ENCODE data around the gene MARCKSL1. TPM values are rescaled to one million over a fixed set of nuclear protein-coding genes. Genes with fewer than 3 reads are reported as not detected.

Gene MARCKSL1
- total RNA-seq (10 to 100 TPM; 22.2 to 70.2 (median 41.7) TPM), polyA plus RNA-seq (100 to 1,000 TPM; 175 to 222 TPM), total RNA-seq (110 reads per million, percentile 86 among the genes with 10 or more reads in this experiment)

DNA sequence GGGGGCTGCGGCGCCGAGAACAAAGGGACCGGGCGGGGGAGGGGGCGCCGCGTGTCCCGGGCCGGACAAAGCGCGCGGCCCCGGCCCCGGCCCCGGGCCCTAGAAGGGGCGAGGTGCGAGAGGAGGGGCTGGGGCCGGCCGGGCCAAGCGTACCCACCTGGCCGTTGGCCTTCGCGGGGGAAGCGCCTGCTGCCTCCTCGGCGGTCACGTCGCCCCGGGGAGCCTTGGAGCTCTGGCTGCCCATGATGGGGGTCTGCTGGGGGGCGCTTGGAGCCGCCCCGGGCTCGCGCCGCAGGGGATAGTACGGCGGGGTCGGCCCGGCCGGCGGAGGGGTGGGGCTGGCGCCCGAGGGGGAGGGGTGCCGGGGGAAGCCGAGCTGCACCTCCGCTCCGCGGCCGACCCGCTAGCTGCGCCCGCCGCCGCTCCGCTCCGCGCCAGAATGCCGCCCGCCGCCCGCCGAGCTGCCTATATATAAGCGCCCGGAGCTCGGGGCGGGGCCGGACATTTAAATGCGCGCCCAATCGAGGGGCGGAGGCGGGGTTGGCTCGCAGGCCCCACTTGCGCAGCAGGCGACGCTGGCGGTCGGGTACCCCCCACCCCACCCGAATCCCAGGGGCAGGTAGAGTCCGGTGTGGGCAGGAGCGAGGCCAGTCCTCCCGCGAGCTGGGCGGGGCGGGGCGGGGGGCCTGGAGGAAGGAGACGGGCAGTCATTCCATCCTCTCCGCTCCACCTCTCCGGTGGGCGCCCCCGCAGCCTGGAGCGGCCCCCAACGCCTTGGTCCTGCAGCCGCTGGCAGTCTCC, at the start of gene MARCKSL1:
TSS of gene MARCKSL1 (minus strand) at position 444 of the 801 bp plus-strand sequence. CDS start at position 244, 200 bp downstream.
- Mint-ChIP-seq H3K36me3 (peaks cover 1 to 15% (median 6%) of the 10 kb centered on the region in 5 donors), H3K4me1 (peaks cover 38 to 52% (median 43%) of the 10 kb centered on the region in 7 donors), H3K4me3 (peak within 1 kb of the TSS; percentile 82 to 93 (median 90)), H3K27ac (peak within 1 kb of the TSS; percentile 74 to 95 (median 89)), H3K27me3 (peaks cover 0 to 1% (median 0%) of the 10 kb centered on the region in 5 donors), H3K9me3 (no peaks in the 10 kb centered on the region)
- peak; percentile 81 to 90 (median 87) for DNase-seq
- Histone ChIP-seq H3K9me3 (ENCODE audit: control insufficient read depth in 2 of 3, low read length in 3 of 3) (no peaks in the 10 kb centered on the region), H3K4me3 (ENCODE audit: low read length) (peak within 1 kb of the TSS; percentile 60), H3K36me3 (ENCODE audit: control insufficient read depth in 2 of 3, insufficient read depth in 3 of 3, low read length in 3 of 3) (peaks cover 6 to 19% (median 6%) of the 10 kb centered on the region in 3 experiments), H3K4me1 (ENCODE audit: control insufficient read depth in 2 of 2, insufficient read depth in 2 of 2, low read length in 2 of 2) (peaks cover 20 to 33% of the 10 kb centered on the region in 2 donors), H3K27me3 (ENCODE audit: control insufficient read depth in 2 of 2, insufficient read depth in 2 of 2, low read length in 2 of 2) (no peaks in the 10 kb centered on the region), H3K27ac (ENCODE audit: low read depth, low read length) (peak within 1 kb of the TSS; percentile 70)
- ATAC-seq = peak; percentile 64
- ChIA-PET CTCF (interaction anchor here (0.7 to 3.0 kb wide), 10 partner anchors 9 to 127 kb away, joined by 3 to 14 read pairs (median 4); partner anchors contain the start of genes BSDC1 and DCDC2B), POLR2A (interaction anchor here (0.6 to 6.3 kb wide), 44 partner anchors 8 to 228 kb away, joined by 3 to 64 read pairs (median 6); partner anchors contain the start of genes BSDC1, CCDC28B, HDAC1 and IQCC)
- intact Hi-C loops (cut with micrococcal nuclease) = loop anchor here (1.0 to 5.0 kb wide), 16 partner anchors 14 to 689 kb away; partner anchors contain the start of genes BSDC1 (in 2 of the 2), HDAC1 (in 2 of the 2), EIF3I (in 1 of the 2) and TMEM234 (in 1 of the 2)

- H3K4me1 ChIP-seq (ENCODE audit: control insufficient read depth in 2 of 2, insufficient read depth in 2 of 2, low read length in 2 of 2) = no peaks in the 10 kb centered on the region
- Mint-ChIP-seq H3K27ac (peak overlapping the region in 2 of 9 donors; percentile 72 to 76), H3K27me3 (no peaks in the 10 kb centered on the region), H3K36me3 (peaks cover 10 to 63% (median 28%) of the 10 kb centered on the region in 5 donors), H3K4me1 (peaks cover 0 to 8% (median 0%) of the 10 kb centered on the region in 7 donors), H3K4me3 (no peak overlapping the region), H3K9me3 (no peaks in the 10 kb centered on the region)
- no peak overlapping the region for H3K27ac ChIP-seq (ENCODE audit: low read depth, low read length)
- no peak overlapping the region for H3K4me3 ChIP-seq (ENCODE audit: low read length)
- ATAC-seq (no peak), DNase-seq (no peak)
- POLR2A ChIA-PET = interaction anchor here (0.5 to 2.3 kb wide), 3 partner anchors 14 to 165 kb away, joined by 3 to 8 read pairs (median 5); partner anchors contain the start of genes BSDC1 and MARCKSL1
- peaks cover 46 to 100% (median 74%) of the 10 kb centered on the region in 3 experiments for H3K36me3 ChIP-seq (ENCODE audit: control insufficient read depth in 2 of 3, insufficient read depth in 3 of 3, low read length in 3 of 3)
- CTCF ChIA-PET = no interaction called here
- no peaks in the 10 kb centered on the region for H3K27me3 ChIP-seq (ENCODE audit: control insufficient read depth in 2 of 2, insufficient read depth in 2 of 2, low read length in 2 of 2)
- H3K9me3 ChIP-seq (ENCODE audit: control insufficient read depth in 2 of 3, low read length in 3 of 3) = no peaks in the 10 kb centered on the region
- intact Hi-C loops (cut with micrococcal nuclease) = no loop called here
Observed at GRCh38 chr1:32380057-32380456, 44.0 kb upstream of the MARCKSL1 start.

GRCh38 chr1:32377541-32378220, 41.6 kb upstream of the MARCKSL1 start:
- POLR2A ChIA-PET = interaction anchor here (0.9 kb wide), 1 partner anchor 9 kb away, joined by 5 read pairs; no protein-coding TSS in a partner anchor
- no peaks in the 10 kb centered on the region for H3K4me1 ChIP-seq (ENCODE audit: control insufficient read depth in 2 of 2, insufficient read depth in 2 of 2, low read length in 2 of 2)
- peak overlapping the region in 3 of 9 donors; percentile 25 to 48 (median 40) for H3K27ac Mint-ChIP-seq
- intact Hi-C loops (cut with micrococcal nuclease) = no loop called here
- no peaks in the 10 kb centered on the region for H3K9me3 Mint-ChIP-seq
- H3K27ac ChIP-seq (ENCODE audit: low read depth, low read length) = no peak overlapping the region
- H3K36me3 ChIP-seq (ENCODE audit: control insufficient read depth in 2 of 3, insufficient read depth in 3 of 3, low read length in 3 of 3) = peaks cover 28 to 96% (median 62%) of the 10 kb centered on the region in 3 experiments
- H3K4me1 Mint-ChIP-seq = peaks cover 2 to 14% (median 8%) of the 10 kb centered on the region in 7 donors
- ATAC-seq (peak; percentile 17), DNase-seq (no peak)
- H3K9me3 ChIP-seq (ENCODE audit: control insufficient read depth in 2 of 3, low read length in 3 of 3) = no peaks in the 10 kb centered on the region
- peaks cover 10 to 51% (median 19%) of the 10 kb centered on the region in 5 donors for H3K36me3 Mint-ChIP-seq
- no peak overlapping the region for H3K4me3 ChIP-seq (ENCODE audit: low read length)
- CTCF ChIA-PET = interaction anchor here (0.6 to 1.1 kb wide), 3 partner anchors 42 to 161 kb away, joined by 3 to 5 read pairs (median 3); partner anchors contain the start of gene MARCKSL1
- H3K27me3 Mint-ChIP-seq = no peaks in the 10 kb centered on the region
- no peak overlapping the region for H3K4me3 Mint-ChIP-seq
- H3K27me3 ChIP-seq (ENCODE audit: control insufficient read depth in 2 of 2, insufficient read depth in 2 of 2, low read length in 2 of 2) = no peaks in the 10 kb centered on the region

GRCh38 chr1:32376199-32376598, 40.2 kb upstream of the MARCKSL1 start:
- intact Hi-C loops (cut with micrococcal nuclease) = no loop called here
- H3K9me3 ChIP-seq (ENCODE audit: control insufficient read depth in 2 of 3, low read length in 3 of 3) = no peaks in the 10 kb centered on the region
- ATAC-seq = no peak
- H3K27me3 ChIP-seq (ENCODE audit: control insufficient read depth in 2 of 2, insufficient read depth in 2 of 2, low read length in 2 of 2) = no peaks in the 10 kb centered on the region
- no peak overlapping the region for H3K4me3 ChIP-seq (ENCODE audit: low read length)
- Mint-ChIP-seq H3K27me3 (no peaks in the 10 kb centered on the region), H3K4me1 (peaks cover 15 to 24% (median 21%) of the 10 kb centered on the region in 7 donors), H3K4me3 (no peak overlapping the region), H3K9me3 (no peaks in the 10 kb centered on the region), H3K27ac (peak overlapping the region in 1 of 9 donors; percentile 17), H3K36me3 (peaks cover 10 to 53% (median 18%) of the 10 kb centered on the region in 5 donors)
- no peak for DNase-seq
- ChIA-PET CTCF (interaction anchor here (0.6 kb wide), 2 partner anchors 80 to 160 kb away, joined by 3 read pairs; no protein-coding TSS in a partner anchor), POLR2A (interaction anchor here (1.2 kb wide), 1 partner anchor 10 kb away, joined by 4 read pairs; no protein-coding TSS in a partner anchor)
- no peak overlapping the region for H3K27ac ChIP-seq (ENCODE audit: low read depth, low read length)
- peaks cover 12% of the 10 kb centered on the region in 2 donors for H3K4me1 ChIP-seq (ENCODE audit: control insufficient read depth in 2 of 2, insufficient read depth in 2 of 2, low read length in 2 of 2)
- H3K36me3 ChIP-seq (ENCODE audit: control insufficient read depth in 2 of 3, insufficient read depth in 3 of 3, low read length in 3 of 3) = peaks cover 22 to 82% (median 48%) of the 10 kb centered on the region in 3 experiments

GRCh38 chr1:32373996-32374592, 38.1 kb upstream of the MARCKSL1 start:
- ChIA-PET POLR2A (interaction anchor here (0.7 to 1.0 kb wide), 2 partner anchors 11 to 21 kb away, joined by 3 to 4 read pairs; partner anchors contain the start of gene BSDC1), CTCF (interaction anchor here (2.4 kb wide), 1 partner anchor 133 kb away, joined by 7 read pairs; no protein-coding TSS in a partner anchor)
- no peak for DNase-seq
- peaks cover 0 to 2% (median 0%) of the 10 kb centered on the region in 11 donors for H3K9me3 Mint-ChIP-seq
- ATAC-seq = no peak
- Histone ChIP-seq H3K4me1 (ENCODE audit: control insufficient read depth in 2 of 2, insufficient read depth in 2 of 2, low read length in 2 of 2) (peaks cover 12% of the 10 kb centered on the region in 2 donors), H3K36me3 (ENCODE audit: control insufficient read depth in 2 of 3, insufficient read depth in 3 of 3, low read length in 3 of 3) (peaks cover 13 to 61% (median 28%) of the 10 kb centered on the region in 3 experiments), H3K9me3 (ENCODE audit: control insufficient read depth in 2 of 3, low read length in 3 of 3) (no peaks in the 10 kb centered on the region), H3K27me3 (ENCODE audit: control insufficient read depth in 2 of 2, insufficient read depth in 2 of 2, low read length in 2 of 2) (no peaks in the 10 kb centered on the region), H3K27ac (ENCODE audit: low read depth, low read length) (no peak overlapping the region), H3K4me3 (ENCODE audit: low read length) (no peak overlapping the region)
- H3K27me3 Mint-ChIP-seq = no peaks in the 10 kb centered on the region
- intact Hi-C loops (cut with micrococcal nuclease) = loop anchor here (2.0 to 5.0 kb wide), 3 partner anchors 151 to 709 kb away; partner anchors contain the start of genes CCDC28B (in 1 of the 2), EIF3I (in 1 of the 2) and TMEM234 (in 1 of the 2)
- H3K4me1 Mint-ChIP-seq = peaks cover 15 to 22% (median 20%) of the 10 kb centered on the region in 7 donors
- peaks cover 2 to 43% (median 12%) of the 10 kb centered on the region in 5 donors for H3K36me3 Mint-ChIP-seq
- H3K4me3 Mint-ChIP-seq = no peak overlapping the region
- peak overlapping the region in 4 of 9 donors; percentile 5 to 63 (median 22) for H3K27ac Mint-ChIP-seq

Measured in naive thymus-derived CD4-positive, alpha-beta T cell (primary cell).